ENCODE data around the gene ZDHHC3. TPM values are rescaled to one million over a fixed set of nuclear protein-coding genes. Genes with fewer than 3 reads are reported as not detected.

Gene ZDHHC3
- total and polyA plus RNA-seq, 12 donors = 30.1 to 148 (median 95.8) TPM

DNA sequence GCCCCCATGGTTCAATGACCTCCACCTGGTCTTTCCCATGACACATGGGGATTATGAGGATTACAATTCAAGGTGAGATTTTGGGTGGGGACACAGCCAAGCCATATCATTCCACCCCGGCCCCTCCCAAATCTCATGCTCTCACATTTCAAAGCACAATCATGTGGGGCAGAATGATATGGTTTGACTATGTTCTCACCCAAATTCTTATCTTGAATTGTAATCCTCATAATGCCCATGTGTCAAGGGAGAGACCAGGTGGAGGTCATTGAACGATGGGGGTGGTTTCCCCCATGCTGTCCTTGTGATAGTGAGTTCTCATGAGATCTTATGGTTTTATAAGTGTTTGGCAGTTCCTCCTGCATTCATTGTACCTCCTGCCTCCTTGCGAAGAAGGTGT lies 47.7 kb upstream of the ZDHHC3 start:
- DNase-seq = no peak
- intact Hi-C loops (cut with DNase I) = loop anchor here in 1 of 2 donors (10.0 kb wide), 1 partner anchor 49 kb away; the partner anchor contains the start of genes EXOSC7 and ZDHHC3
- Histone ChIP-seq H3K9me3 (replicated peaks in 1 of 3) (no peaks in the 10 kb centered on the region), H3K36me3 (replicated peaks in 1 of 2) (no peaks in the 10 kb centered on the region), H3K4me1 (replicated peaks in 1 of 2) (peaks cover 0 to 32% of the 10 kb centered on the region in 2 donors), H3K27me3 (no peaks in the 10 kb centered on the region), H3K4me3 (no peak overlapping the region), H3K27ac (no peak overlapping the region)
- 66 to 76% (median 71%) methylated on average over 3 of the region's 3 CpGs for WGBS, 4 donors
- TF ChIP-seq POLR2A (IDR thresholded peaks at IDR 0.05) = no peak
- TF ChIP-seq CTCF (IDR thresholded peaks at IDR 0.05) = no peak

GRCh38 chr3:45021524-45022297 lies 45.7 kb upstream of the ZDHHC3 start:
- Histone ChIP-seq H3K4me3 (no peak overlapping the region), H3K36me3 (replicated peaks in 1 of 2) (no peaks in the 10 kb centered on the region), H3K9me3 (replicated peaks in 1 of 3) (no peaks in the 10 kb centered on the region), H3K27ac (peak overlapping the region in 1 of 5 donors; percentile 47), H3K4me1 (replicated peaks in 1 of 2) (peaks cover 0 to 27% of the 10 kb centered on the region in 2 donors), H3K27me3 (no peaks in the 10 kb centered on the region)
- intact Hi-C loops (cut with DNase I) = loop anchor here in 1 of 2 donors (10.0 kb wide), 1 partner anchor 47 kb away; the partner anchor contains the start of genes EXOSC7 and ZDHHC3
- 65 to 79% (median 77%) methylated on average over 10 to 12 of the region's 12 CpGs for WGBS, 4 donors
- DNase-seq = peak in 1 of 7 donors; percentile 44
- TF ChIP-seq POLR2A (IDR thresholded peaks at IDR 0.05) (no peak), CTCF (IDR thresholded peaks at IDR 0.05) (no peak)

GRCh38 chr3:45020534-45020933 lies 44.6 kb upstream of the ZDHHC3 start:
- TF ChIP-seq CTCF (IDR thresholded peaks at IDR 0.05) = no peak
- TF ChIP-seq POLR2A (IDR thresholded peaks at IDR 0.05) = no peak
- no peaks in the 10 kb centered on the region for H3K27me3 ChIP-seq
- no peak overlapping the region for H3K27ac ChIP-seq
- DNase-seq = no peak
- no peaks in the 10 kb centered on the region for H3K36me3 ChIP-seq (replicated peaks in 1 of 2)
- no peaks in the 10 kb centered on the region for H3K9me3 ChIP-seq (replicated peaks in 1 of 3)
- peaks cover 0 to 18% of the 10 kb centered on the region in 2 donors for H3K4me1 ChIP-seq (replicated peaks in 1 of 2)
- intact Hi-C loops (cut with DNase I) = loop anchor here in 1 of 2 donors (10.0 kb wide), 1 partner anchor 46 kb away; the partner anchor contains the start of genes EXOSC7 and ZDHHC3
- WGBS, 4 donors = 74 to 91% (median 82%) methylated on average over 8 of the region's 8 CpGs
- no peak overlapping the region for H3K4me3 ChIP-seq

DNA sequence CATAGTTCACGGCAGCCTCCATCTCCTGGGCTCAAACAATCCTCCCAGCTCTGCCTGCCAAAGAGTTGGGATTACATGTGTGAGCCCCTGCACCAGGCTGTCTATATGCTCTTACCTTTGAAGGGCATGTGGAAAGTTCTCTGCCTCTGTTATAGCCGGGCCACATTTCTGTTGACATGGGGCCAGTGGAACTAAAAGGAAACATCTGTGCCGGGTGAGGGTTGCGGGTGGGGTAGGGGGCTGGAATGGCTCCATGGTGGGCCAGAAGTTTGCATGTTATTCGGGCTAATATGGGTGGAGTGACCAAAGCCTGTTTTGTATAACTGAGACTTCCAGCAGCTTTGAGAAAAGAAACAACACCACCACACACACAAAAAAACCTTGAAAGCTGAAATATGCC lies 41.8 kb upstream of the ZDHHC3 start:
- H3K4me3 ChIP-seq = no peak overlapping the region
- H3K27ac ChIP-seq = no peak overlapping the region
- peaks cover 12 to 26% of the 10 kb centered on the region in 2 donors for H3K4me1 ChIP-seq (replicated peaks in 1 of 2)
- no peak for TF ChIP-seq CTCF (IDR thresholded peaks at IDR 0.05)
- TF ChIP-seq POLR2A (IDR thresholded peaks at IDR 0.05) = no peak
- no peaks in the 10 kb centered on the region for H3K27me3 ChIP-seq
- no peaks in the 10 kb centered on the region for H3K36me3 ChIP-seq (replicated peaks in 1 of 2)
- H3K9me3 ChIP-seq (replicated peaks in 1 of 3) = no peaks in the 10 kb centered on the region
- DNase-seq = no peak
- 58 to 77% (median 64%) methylated on average over 5 of the region's 5 CpGs for WGBS, 4 donors
- intact Hi-C loops (cut with DNase I) = no loop called here

Data from adrenal gland (tissue), 12 donors.